GM06990 (cell line): ENCODE data around the gene DGAT2.
"Not testable (repeated sequence)": the region's sequence is repeated elsewhere in the genome, so short reads cannot be mapped to it uniquely, and the experiment has no call there.

ENCODE experiments used
- DNase-seq: peaks from one replicate; pipeline ENCODE4 v3.0.0-alpha.2; 2011; ENCODE audit not compliant: insufficient read length; ENCODE audit errors: extremely low read depth
- H3K27me3 ChIP-seq: replicated peaks from 2 replicates; pipeline ENCODE4 v1.6.0; 2011; ENCODE audit warnings: low read length; ENCODE audit not compliant: control insufficient read depth, insufficient read depth
- H3K36me3 ChIP-seq: 2 replicates; pipeline ENCODE4 v1.5.1; 2011; ENCODE audit warnings: low read length; ENCODE audit not compliant: control insufficient read depth, insufficient read depth
- H3K4me3 ChIP-seq: replicated peaks from 2 replicates; pipeline ENCODE4 v1.5.1; 2011; ENCODE audit warnings: low read depth, mild to moderate bottlenecking, control low read depth, low read length
- CTCF ChIP-seq: IDR thresholded peaks from 2 replicates; pipeline ENCODE4 v1.5.1; 2011; ENCODE audit warnings: low read length, control low read depth, mild to moderate bottlenecking, inconsistent platforms; ENCODE audit not compliant: insufficient read depth, poor library complexity, severe bottlenecking

DGAT2 gene

GRCh38 chr11:75734491-75735180 lies 33.9 kb upstream of the DGAT2 start:
- Histone ChIP-seq H3K36me3 (no peaks in the 10 kb centered on the region), H3K27me3 (no peaks in the 10 kb centered on the region; the same call in 1 of the 2 replicates), H3K4me3 (no peak overlapping the region)
- no peak for TF ChIP-seq CTCF
- no peak for DNase-seq

GRCh38 chr11:75735181-75735845 lies 33.3 kb upstream of the DGAT2 start:
- no peak for TF ChIP-seq CTCF

GRCh38 chr11:75737314-75737713 lies 31.3 kb upstream of the DGAT2 start:
- Histone ChIP-seq H3K4me3 (no peak overlapping the region), H3K36me3 (no peaks in the 10 kb centered on the region), H3K27me3 (no peaks in the 10 kb centered on the region)
- TF ChIP-seq CTCF, result no peak
- no peak for DNase-seq

More at GRCh38 chr11:75735181-75735845, 33.3 kb upstream of the DGAT2 start:
- no peak overlapping the region for H3K4me3 ChIP-seq
- no peak for DNase-seq
- H3K27me3 ChIP-seq, result no peaks in the 10 kb centered on the region; the same call in 1 of the 2 replicates
- H3K36me3 ChIP-seq, result no peaks in the 10 kb centered on the region

- no peak for TF ChIP-seq CTCF
- Histone ChIP-seq H3K27me3 (peaks cover under 1% of the 10 kb centered on the region), H3K4me3 (no peak overlapping the region), H3K36me3 (no peaks in the 10 kb centered on the region)
- DNase-seq, result no peak
These were observed 27.9 kb upstream of the DGAT2 start for GRCh38 chr11:75740681-75741080.

GRCh38 chr11:75743159-75743558 lies 25.4 kb upstream of the DGAT2 start:
- H3K36me3 ChIP-seq, H3K4me3 ChIP-seq, DNase-seq, H3K27me3 ChIP-seq: not testable (repeated sequence)

GRCh38 chr11:75743711-75744563 lies 24.6 kb upstream of the DGAT2 start:
- Histone ChIP-seq H3K36me3 (no peaks in the 10 kb centered on the region), H3K27me3 (peaks cover 1% of the 10 kb centered on the region), H3K4me3 (no peak overlapping the region)
- no peak for TF ChIP-seq CTCF
- no peak for DNase-seq
